Lower leg skin (tissue), 4 donors: ENCODE measurements around the gene PPFIA1. TPM values are rescaled to one million over a fixed set of nuclear protein-coding genes. Genes with fewer than 3 reads are reported as not detected.

Experiments used
- DNase-seq, 2 donors: peaks; one replicate each; pipeline ENCODE4 v3.0.0-alpha.2; 2019; ENCODE audit warnings: low spot score in 2 of 2
- H3K4me3 ChIP-seq: fragments of 200-600 bp; sonication (generic); 2 replicates; pipeline ENCODE4 v1.5.1; 2017; ENCODE audit warnings: mild to moderate bottlenecking, low read depth; ENCODE audit not compliant: poor library complexity, severe bottlenecking
- POLR2A ChIP-seq, 2 donors: fragments of 450-650 bp; IDR thresholded peaks; one replicate each; pipeline ENCODE4 v1.6.1; 2016 to 2017; ENCODE audit warnings: antibody characterized with exemption in 2 of 2, mild to moderate bottlenecking in 1 of 2, moderate library complexity in 1 of 2
- WGBS, 2 donors: methylation state at CpG; one replicate each; pipeline ENCODE4 v1.1.5; 2018; 5-methylcytosine and 5-hydroxymethylcytosine counted together
- intact Hi-C: fragments of 100-400 bp; cut with DNase I; formaldehyde crosslinking; loops from one replicate; pipeline ENCODE4 v1.15.0; 2023; ENCODE audit warnings: low total_unique reads
- microRNA counts, 2 donors: library from miRNA; unstranded; fragments of <30 nt; microRNA quantifications; one replicate each; lab custom pipeline; 2016
- microRNA-seq, 2 donors: library from miRNA; unstranded; fragments of <30 nt; microRNA quantifications; one replicate each; pipeline ENCODE4, GENCODE V29; 2016; ENCODE audit warnings: borderline replicate concordance in 2 of 2, borderline number of aligned reads in 1 of 2
- total RNA-seq, 4 donors: library from RNA; depleted of rRNA; stranded (reverse); fragments of >200 nt; gene quantifications; one replicate each; pipeline ENCODE4 v1.1.0, GENCODE V29; 2016
- TF ChIP-seq, protein P1 (sequence below), 3 donors: fragments of 450-650 bp; IDR thresholded peaks; one replicate each; pipeline ENCODE4 v1.5.1; 2016; ENCODE audit warnings: antibody characterized with exemption in 3 of 3, mild to moderate bottlenecking in 3 of 3, moderate library complexity in 2 of 3

The PPFIA1 gene
- total RNA-seq, 4 donors from 2014 or later: 31.9 to 61.7 (median 48.5) TPM

GRCh38 chr11:70431611-70432010 lies 161.1 kb downstream of the PPFIA1 start:
- 95 to 97% methylated on average over 12 of the region's 12 CpGs for WGBS, 2 donors
- intact Hi-C loops: no loop called here
- no peak for DNase-seq
- TF ChIP-seq, protein P1, sequence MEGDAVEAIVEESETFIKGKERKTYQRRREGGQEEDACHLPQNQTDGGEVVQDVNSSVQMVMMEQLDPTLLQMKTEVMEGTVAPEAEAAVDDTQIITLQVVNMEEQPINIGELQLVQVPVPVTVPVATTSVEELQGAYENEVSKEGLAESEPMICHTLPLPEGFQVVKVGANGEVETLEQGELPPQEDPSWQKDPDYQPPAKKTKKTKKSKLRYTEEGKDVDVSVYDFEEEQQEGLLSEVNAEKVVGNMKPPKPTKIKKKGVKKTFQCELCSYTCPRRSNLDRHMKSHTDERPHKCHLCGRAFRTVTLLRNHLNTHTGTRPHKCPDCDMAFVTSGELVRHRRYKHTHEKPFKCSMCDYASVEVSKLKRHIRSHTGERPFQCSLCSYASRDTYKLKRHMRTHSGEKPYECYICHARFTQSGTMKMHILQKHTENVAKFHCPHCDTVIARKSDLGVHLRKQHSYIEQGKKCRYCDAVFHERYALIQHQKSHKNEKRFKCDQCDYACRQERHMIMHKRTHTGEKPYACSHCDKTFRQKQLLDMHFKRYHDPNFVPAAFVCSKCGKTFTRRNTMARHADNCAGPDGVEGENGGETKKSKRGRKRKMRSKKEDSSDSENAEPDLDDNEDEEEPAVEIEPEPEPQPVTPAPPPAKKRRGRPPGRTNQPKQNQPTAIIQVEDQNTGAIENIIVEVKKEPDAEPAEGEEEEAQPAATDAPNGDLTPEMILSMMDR (IDR thresholded peaks at IDR 0.05): no peak
- no peak for TF ChIP-seq POLR2A (IDR thresholded peaks at IDR 0.05)
- H3K4me3 ChIP-seq: no peak overlapping the region

GRCh38 chr11:70432065-70432464 lies 161.6 kb downstream of the PPFIA1 start:
- TF ChIP-seq, protein P1 (IDR thresholded peaks at IDR 0.05): no peak
- no peak for TF ChIP-seq POLR2A (IDR thresholded peaks at IDR 0.05)
- intact Hi-C loops: no loop called here
- H3K4me3 ChIP-seq: no peak overlapping the region
- DNase-seq: no peak
- WGBS, 2 donors: 55 to 64% methylated on average over 13 to 16 of the region's 16 CpGs

- no peak overlapping the region for H3K4me3 ChIP-seq
- no peak for DNase-seq
- WGBS, 2 donors: 79 to 83% methylated on average over 15 of the region's 15 CpGs
- intact Hi-C loops: no loop called here
- no peak for TF ChIP-seq POLR2A (IDR thresholded peaks at IDR 0.05)
- TF ChIP-seq, protein P1 (IDR thresholded peaks at IDR 0.05): no peak
Measured at GRCh38 chr11:70432580-70432979, 162.1 kb downstream of the PPFIA1 start.

- H3K4me3 ChIP-seq: no peak overlapping the region
- TF ChIP-seq, protein P1 (IDR thresholded peaks at IDR 0.05): no peak
- no peak for TF ChIP-seq POLR2A (IDR thresholded peaks at IDR 0.05)
- intact Hi-C loops: no loop called here
- DNase-seq: no peak
- WGBS, 2 donors: 91 to 93% methylated on average over 7 to 20 of the region's 20 CpGs
Measured at GRCh38 chr11:70433038-70433437, 162.5 kb downstream of the PPFIA1 start.

DNA sequence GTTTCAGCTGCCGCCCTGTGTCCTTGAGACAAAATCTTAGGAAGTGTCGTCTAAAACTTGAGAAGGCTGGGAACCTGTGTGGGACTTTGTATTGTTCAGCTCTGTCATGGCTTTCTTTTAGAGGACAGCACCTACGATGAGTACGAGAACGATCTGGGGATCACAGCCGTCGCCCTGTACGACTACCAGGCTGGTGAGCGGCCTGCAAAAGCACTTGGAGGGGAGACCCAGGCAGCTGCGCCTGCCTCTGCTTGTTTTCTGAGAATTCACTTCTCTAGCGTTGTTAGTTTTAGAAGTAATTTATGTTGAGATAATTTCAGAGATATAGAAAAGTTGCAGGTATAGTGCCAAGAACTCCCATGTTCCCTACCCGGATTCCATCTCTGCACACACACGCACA lies 163.0 kb downstream of the PPFIA1 start:
- TF ChIP-seq POLR2A (IDR thresholded peaks at IDR 0.05): no peak
- TF ChIP-seq, protein P1 (IDR thresholded peaks at IDR 0.05): no peak
- DNase-seq: no peak
- H3K4me3 ChIP-seq: no peak overlapping the region
- intact Hi-C loops: no loop called here
- WGBS, 2 donors: 89 to 96% methylated on average over 13 of the region's 13 CpGs

MicroRNAs encoded within 50 kb of the gene (microRNA counts, 767-probe panel; counts per million panel counts)
- 0 to 358 counts per million in 2 donors for microRNA hsa-miR-548k (lab: Ali Mortazavi, UCI)

Small RNA genes within 50 kb of the gene (microRNA-seq; reads per million reads assigned to microRNA genes)
- gene MIR548K: 4.1 to 4.5 reads per million in 2 donors

Other genes with a start within 250 kb of the PPFIA1 start
- 100 to 1,000 TPM in 1 of 4 donors, 10 to 100 TPM in 3; 55.1 to 106 (median 76.8) TPM for gene ANO1, start 192.4 kb upstream of the PPFIA1 start, total RNA-seq
- gene FADD, start 67.4 kb upstream of the PPFIA1 start, total RNA-seq: 10 to 100 TPM; 17.9 to 24.5 (median 21.0) TPM
- gene CTTN, start 127.8 kb downstream of the PPFIA1 start, total RNA-seq: 100 to 1,000 TPM; 251 to 343 (median 288) TPM